ENCODE results near the gene OSBPL10. TPM values are rescaled to one million over a fixed set of nuclear protein-coding genes. Genes with fewer than 3 reads are reported as not detected.

Gene OSBPL10
- total and polyA plus RNA-seq, 2 of the 4 experiments (the other 2 are of a cell fraction), result 9.5 to 10.1 TPM

DNA sequence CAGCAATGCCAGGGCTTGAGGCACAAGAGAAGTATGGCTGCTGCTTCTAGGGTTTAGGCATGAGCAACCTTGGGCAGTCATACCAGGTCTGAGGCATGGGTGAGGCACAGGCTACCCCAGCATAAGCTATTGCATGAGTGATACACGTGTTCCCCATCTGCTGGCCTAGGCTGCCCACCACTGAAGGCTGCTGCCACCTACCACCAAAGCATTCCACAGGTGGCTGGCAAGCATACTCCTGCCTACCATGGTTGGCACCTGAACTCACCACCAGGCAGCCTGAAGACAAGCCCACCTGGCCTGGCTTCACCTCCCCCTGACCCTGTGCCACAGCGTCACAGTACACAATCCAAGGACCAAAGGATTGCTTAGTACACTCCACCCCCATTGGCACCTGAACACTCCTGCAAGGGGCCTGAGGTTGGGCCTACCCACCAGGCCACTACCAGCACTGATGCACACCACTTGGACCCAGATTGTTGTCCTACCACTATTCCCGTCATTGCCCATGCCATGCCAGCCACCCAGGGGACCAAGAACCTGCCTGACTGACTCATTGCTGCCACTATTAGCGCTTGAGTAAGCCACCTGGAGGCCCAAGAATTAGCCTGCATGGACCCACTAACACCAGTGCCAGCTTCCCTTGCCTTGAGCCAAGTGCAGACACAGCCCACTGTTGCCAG is 332.6 kb downstream of the OSBPL10 start:
- intact Hi-C loops (cut with micrococcal nuclease) (no loop called here), in situ Hi-C loops (cut with MboI; ENCODE audit: low sequenced_read_pairs) (no loop called here), dilution Hi-C loops (cut with HindIII; ENCODE audit: low sequenced_read_pairs, unreplicated experiment) (no loop called here)
- Histone ChIP-seq H3K79me1 (ENCODE audit: low read depth in 1 of 2, low read length in 2 of 2) (no peaks in the 10 kb centered on the region), H2AK5ac (ENCODE audit: low read depth, low read length) (no peak overlapping the region), H3K9ac (ENCODE audit: low read depth, low read length) (no peak overlapping the region), H3K36me3 (ENCODE audit: control insufficient read depth, insufficient read depth, low read length) (peaks cover 15% of the 10 kb centered on the region), H3K9me1 (ENCODE audit: insufficient read depth, low read length) (no peaks in the 10 kb centered on the region), H3K56ac (ENCODE audit: extremely low read depth, insufficient read depth, low read length) (no peak overlapping the region), H3K4me1 (ENCODE audit: control insufficient read depth, insufficient read depth, low read length) (no peaks in the 10 kb centered on the region), H2BK120ac (ENCODE audit: low read depth, low read length) (no peak overlapping the region), H2BK5ac (ENCODE audit: low read depth, low read length, poor library complexity, severe bottlenecking) (no peak overlapping the region), H2BK15ac (ENCODE audit: low read depth, low read length) (no peak overlapping the region), H2BK20ac (ENCODE audit: low read depth, low read length) (no peak overlapping the region), H2AK9ac (replicated peaks; ENCODE audit: low read depth, low read length, poor library complexity) (peak overlapping the region; percentile 39), H3K4me2 (ENCODE audit: low read depth, low read length) (no peak overlapping the region), H4K20me1 (ENCODE audit: insufficient read depth, low read length) (no peaks in the 10 kb centered on the region), H4K5ac (ENCODE audit: low read depth, low read length) (no peak overlapping the region), H3K27me3 (ENCODE audit: control insufficient read depth, insufficient read depth, low read length) (no peaks in the 10 kb centered on the region), H2AFZ (replicated peaks; ENCODE audit: low read length, poor library complexity) (peak overlapping the region; percentile 13), H3K23ac (ENCODE audit: low read depth, low read length) (no peak overlapping the region), H3K27ac (ENCODE audit: insufficient read depth, low read length) (no peak overlapping the region), H4K91ac (ENCODE audit: insufficient read depth, low read depth, low read length) (no peak overlapping the region), H3K18ac (ENCODE audit: low read depth, low read length) (no peak overlapping the region), H3K4me3 (ENCODE audit: insufficient read depth, low read depth, low read length) (no peak overlapping the region), H3K9me3 (ENCODE audit: control insufficient read depth, insufficient read depth, low read length) (peaks cover 31% of the 10 kb centered on the region), H3K4ac (ENCODE audit: low read depth, low read length) (no peak overlapping the region), H4K8ac (ENCODE audit: low read depth in 2 of 2, low read length in 2 of 2) (no peak overlapping the region), H3K14ac (replicated peaks; ENCODE audit: low read depth, low read length) (no peak overlapping the region)
- ChIA-PET CTCF (no interaction called here), POLR2A (ENCODE audit: unreplicated experiment) (no interaction called here)
- no TSS peak for BruUV-seq (replicated peaks)
- 100% methylated on average over 2 of the region's 4 CpGs; no CpG with 5 or more reads in 1 of the 2 experiments for WGBS, 2 experiments (ENCODE audit: extremely low coverage in 2 of 2, insufficient read length in 1 of 2)
- DNase-seq (no peak), ATAC-seq (ENCODE audit: low read depth) (no peak)
- no peak for TF ChIP-seq SMC3 (IDR thresholded peaks at IDR 0.05; ENCODE audit: low read depth, low read length)
- TF ChIP-seq CEBPB (IDR thresholded peaks at IDR 0.05; ENCODE audit: low read depth, low read length), result no peak
- TF ChIP-seq, protein P1, sequence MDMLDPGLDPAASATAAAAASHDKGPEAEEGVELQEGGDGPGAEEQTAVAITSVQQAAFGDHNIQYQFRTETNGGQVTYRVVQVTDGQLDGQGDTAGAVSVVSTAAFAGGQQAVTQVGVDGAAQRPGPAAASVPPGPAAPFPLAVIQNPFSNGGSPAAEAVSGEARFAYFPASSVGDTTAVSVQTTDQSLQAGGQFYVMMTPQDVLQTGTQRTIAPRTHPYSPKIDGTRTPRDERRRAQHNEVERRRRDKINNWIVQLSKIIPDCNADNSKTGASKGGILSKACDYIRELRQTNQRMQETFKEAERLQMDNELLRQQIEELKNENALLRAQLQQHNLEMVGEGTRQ (IDR thresholded peaks at IDR 0.05; ENCODE audit: low read depth, low read length), result no peak
- TF ChIP-seq, protein P2, sequence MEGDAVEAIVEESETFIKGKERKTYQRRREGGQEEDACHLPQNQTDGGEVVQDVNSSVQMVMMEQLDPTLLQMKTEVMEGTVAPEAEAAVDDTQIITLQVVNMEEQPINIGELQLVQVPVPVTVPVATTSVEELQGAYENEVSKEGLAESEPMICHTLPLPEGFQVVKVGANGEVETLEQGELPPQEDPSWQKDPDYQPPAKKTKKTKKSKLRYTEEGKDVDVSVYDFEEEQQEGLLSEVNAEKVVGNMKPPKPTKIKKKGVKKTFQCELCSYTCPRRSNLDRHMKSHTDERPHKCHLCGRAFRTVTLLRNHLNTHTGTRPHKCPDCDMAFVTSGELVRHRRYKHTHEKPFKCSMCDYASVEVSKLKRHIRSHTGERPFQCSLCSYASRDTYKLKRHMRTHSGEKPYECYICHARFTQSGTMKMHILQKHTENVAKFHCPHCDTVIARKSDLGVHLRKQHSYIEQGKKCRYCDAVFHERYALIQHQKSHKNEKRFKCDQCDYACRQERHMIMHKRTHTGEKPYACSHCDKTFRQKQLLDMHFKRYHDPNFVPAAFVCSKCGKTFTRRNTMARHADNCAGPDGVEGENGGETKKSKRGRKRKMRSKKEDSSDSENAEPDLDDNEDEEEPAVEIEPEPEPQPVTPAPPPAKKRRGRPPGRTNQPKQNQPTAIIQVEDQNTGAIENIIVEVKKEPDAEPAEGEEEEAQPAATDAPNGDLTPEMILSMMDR (conservative IDR thresholded peaks at IDR 0.05; ENCODE audit: low read depth, low read length), result no peak
- TF ChIP-seq, protein P3, sequence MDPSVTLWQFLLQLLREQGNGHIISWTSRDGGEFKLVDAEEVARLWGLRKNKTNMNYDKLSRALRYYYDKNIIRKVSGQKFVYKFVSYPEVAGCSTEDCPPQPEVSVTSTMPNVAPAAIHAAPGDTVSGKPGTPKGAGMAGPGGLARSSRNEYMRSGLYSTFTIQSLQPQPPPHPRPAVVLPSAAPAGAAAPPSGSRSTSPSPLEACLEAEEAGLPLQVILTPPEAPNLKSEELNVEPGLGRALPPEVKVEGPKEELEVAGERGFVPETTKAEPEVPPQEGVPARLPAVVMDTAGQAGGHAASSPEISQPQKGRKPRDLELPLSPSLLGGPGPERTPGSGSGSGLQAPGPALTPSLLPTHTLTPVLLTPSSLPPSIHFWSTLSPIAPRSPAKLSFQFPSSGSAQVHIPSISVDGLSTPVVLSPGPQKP (IDR thresholded peaks at IDR 0.05; ENCODE audit: borderline replicate concordance, low read depth, low read length), result no peak
- no peak for TF ChIP-seq NFE2L2 (IDR thresholded peaks at IDR 0.05; ENCODE audit: low read depth, low read length)
- no peak for TF ChIP-seq MAZ (IDR thresholded peaks at IDR 0.05; ENCODE audit: borderline replicate concordance, low read depth, low read length)
- no peak for TF ChIP-seq MAFK (IDR thresholded peaks at IDR 0.05; ENCODE audit: low read depth, low read length)
- TF ChIP-seq FOS (IDR thresholded peaks at IDR 0.05; ENCODE audit: low read depth, low read length), result no peak
- no peak for TF ChIP-seq CHD1 (IDR thresholded peaks at IDR 0.05; ENCODE audit: low read depth, low read length)
- TF ChIP-seq RFX5 (IDR thresholded peaks at IDR 0.05; ENCODE audit: low read depth, low read length), result no peak
- TF ChIP-seq RAD21 (IDR thresholded peaks at IDR 0.05; ENCODE audit: low read length), result no peak
